BE2C (cell line): ENCODE results near the gene ECD.
"Not testable (repeated sequence)": the region's sequence is repeated elsewhere in the genome, so short reads cannot be mapped to it uniquely, and the experiment has no call there.

Experiments used
- DNase-seq: peaks from one replicate; pipeline ENCODE4 v3.0.0-alpha.2; 2020
- H3K27me3 ChIP-seq: fragments of 250-450 bp; sonication (Bioruptor Pico); 2 replicates; pipeline ENCODE4 v1.5.1; 2020; ENCODE audit warnings: mild to moderate bottlenecking
- H3K36me3 ChIP-seq: fragments of 250-450 bp; sonication (Bioruptor Pico); 2 replicates; pipeline ENCODE4 v1.5.1; 2020; ENCODE audit warnings: mild to moderate bottlenecking
- H3K4me1 ChIP-seq: fragments of 250-450 bp; sonication (Bioruptor Pico); 2 replicates; pipeline ENCODE4 v1.5.1; 2020
- H3K4me3 ChIP-seq: 2 replicates; pipeline ENCODE4 v1.5.1; 2011; ENCODE audit warnings: low read depth, low read length
- H3K9me3 ChIP-seq: fragments of 250-450 bp; sonication (Bioruptor Pico); 2 replicates; pipeline ENCODE4 v1.5.1; 2020
- CTCF ChIP-seq: IDR thresholded peaks from 2 replicates; pipeline ENCODE4 v1.5.1; 2012; ENCODE audit warnings: mild to moderate bottlenecking, low read depth, low read length

Gene ECD

GRCh38 chr10:73156054-73156453 is 11.8 kb downstream of the ECD start:
- H3K36me3 ChIP-seq, result peaks cover 38% of the 10 kb centered on the region
- H3K4me1 ChIP-seq, result no peaks in the 10 kb centered on the region
- H3K4me3 ChIP-seq, result no peak overlapping the region
- no peaks in the 10 kb centered on the region for H3K27me3 ChIP-seq
- H3K9me3 ChIP-seq, result no peaks in the 10 kb centered on the region
- no peak for TF ChIP-seq CTCF
- no peak for DNase-seq

GRCh38 chr10:73152009-73152408 is 15.8 kb downstream of the ECD start:
- no peak for DNase-seq
- Histone ChIP-seq H3K27me3 (no peaks in the 10 kb centered on the region), H3K9me3 (no peaks in the 10 kb centered on the region), H3K36me3 (peaks cover 35% of the 10 kb centered on the region), H3K4me3 (no peak overlapping the region), H3K4me1 (no peaks in the 10 kb centered on the region)
- no peak for TF ChIP-seq CTCF

GRCh38 chr10:73150633-73151413 is 17.0 kb downstream of the ECD start:
- not testable (repeated sequence) for DNase-seq, H3K4me1 ChIP-seq, H3K9me3 ChIP-seq, H3K4me3 ChIP-seq, H3K27me3 ChIP-seq
- peaks cover 36% of the 10 kb centered on the region for H3K36me3 ChIP-seq

- H3K27me3 ChIP-seq, result no peaks in the 10 kb centered on the region
- no peaks in the 10 kb centered on the region for H3K9me3 ChIP-seq
- peaks cover 42% of the 10 kb centered on the region for H3K36me3 ChIP-seq
- H3K4me3 ChIP-seq, result no peak overlapping the region
- DNase-seq, result no peak
- no peak for TF ChIP-seq CTCF
- H3K4me1 ChIP-seq, result no peaks in the 10 kb centered on the region
These were observed 26.2 kb downstream of the ECD start for GRCh38 chr10:73141603-73142002.

GRCh38 chr10:73139251-73139650 is 28.6 kb downstream of the ECD start:
- Histone ChIP-seq H3K4me3 (no peak overlapping the region), H3K36me3 (peaks cover 52% of the 10 kb centered on the region), H3K27me3 (no peaks in the 10 kb centered on the region), H3K9me3 (no peaks in the 10 kb centered on the region), H3K4me1 (no peaks in the 10 kb centered on the region)
- DNase-seq, result no peak
- no peak for TF ChIP-seq CTCF

- DNase-seq, result no peak
- TF ChIP-seq CTCF, result no peak
- no peaks in the 10 kb centered on the region for H3K9me3 ChIP-seq
- no peaks in the 10 kb centered on the region for H3K4me1 ChIP-seq
- peaks cover 51% of the 10 kb centered on the region for H3K36me3 ChIP-seq
- H3K27me3 ChIP-seq, result no peaks in the 10 kb centered on the region
- no peak overlapping the region for H3K4me3 ChIP-seq
These were observed 31.2 kb downstream of the ECD start for GRCh38 chr10:73136627-73137026.

GRCh38 chr10:73134727-73135126 is 33.1 kb downstream of the ECD start:
- Histone ChIP-seq H3K36me3 (peaks cover 58% of the 10 kb centered on the region), H3K27me3 (no peaks in the 10 kb centered on the region), H3K4me1 (no peaks in the 10 kb centered on the region), H3K9me3 (no peaks in the 10 kb centered on the region), H3K4me3 (no peak overlapping the region)
- TF ChIP-seq CTCF, result no peak
- no peak for DNase-seq
